SKM-1 (cell line): ENCODE data around the gene PNN.
"Not testable (repeated sequence)": the region's sequence is repeated elsewhere in the genome, so short reads cannot be mapped to it uniquely, and the experiment has no call there.

ENCODE experiments used
- DNase-seq: peaks from one replicate; lab custom pipeline; 2025; ENCODE audit not compliant: unreplicated experiment; lab: John Stamatoyannopoulos, UW

PNN gene

DNA sequence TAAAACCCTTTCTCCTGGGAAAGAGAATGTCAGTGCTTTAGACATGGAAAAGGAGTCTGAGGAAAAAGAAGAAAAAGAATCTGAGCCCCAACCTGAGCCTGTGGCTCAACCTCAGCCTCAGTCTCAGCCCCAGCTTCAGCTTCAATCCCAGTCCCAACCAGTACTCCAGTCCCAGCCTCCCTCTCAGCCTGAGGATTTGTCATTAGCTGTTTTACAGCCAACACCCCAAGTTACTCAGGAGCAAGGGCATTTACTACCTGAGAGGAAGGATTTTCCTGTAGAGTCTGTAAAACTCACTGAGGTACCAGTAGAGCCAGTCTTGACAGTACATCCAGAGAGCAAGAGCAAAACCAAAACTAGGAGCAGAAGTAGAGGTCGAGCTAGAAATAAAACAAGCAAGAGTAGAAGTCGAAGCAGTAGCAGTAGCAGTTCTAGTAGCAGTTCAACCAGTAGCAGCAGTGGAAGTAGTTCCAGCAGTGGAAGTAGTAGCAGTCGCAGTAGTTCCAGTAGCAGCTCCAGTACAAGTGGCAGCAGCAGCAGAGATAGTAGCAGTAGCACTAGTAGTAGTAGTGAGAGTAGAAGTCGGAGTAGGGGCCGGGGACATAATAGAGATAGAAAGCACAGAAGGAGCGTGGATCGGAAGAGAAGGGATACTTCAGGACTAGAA lies 6.1 kb downstream of the PNN start:
- no peak for DNase-seq

DNA sequence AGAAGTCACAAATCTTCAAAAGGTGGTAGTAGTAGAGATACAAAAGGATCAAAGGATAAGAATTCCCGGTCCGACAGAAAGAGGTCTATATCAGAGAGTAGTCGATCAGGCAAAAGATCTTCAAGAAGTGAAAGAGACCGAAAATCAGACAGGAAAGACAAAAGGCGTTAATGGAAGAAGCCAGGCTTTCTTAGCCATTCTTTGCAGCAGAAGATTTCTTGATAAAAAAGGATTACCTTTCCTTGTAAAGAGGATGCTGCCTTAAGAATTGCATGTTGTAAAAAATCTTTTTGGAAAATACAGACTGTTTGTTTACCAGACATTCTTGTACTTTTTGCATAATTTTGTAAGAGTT lies 6.6 kb downstream of the PNN start:
- DNase-seq, result no peak

DNA sequence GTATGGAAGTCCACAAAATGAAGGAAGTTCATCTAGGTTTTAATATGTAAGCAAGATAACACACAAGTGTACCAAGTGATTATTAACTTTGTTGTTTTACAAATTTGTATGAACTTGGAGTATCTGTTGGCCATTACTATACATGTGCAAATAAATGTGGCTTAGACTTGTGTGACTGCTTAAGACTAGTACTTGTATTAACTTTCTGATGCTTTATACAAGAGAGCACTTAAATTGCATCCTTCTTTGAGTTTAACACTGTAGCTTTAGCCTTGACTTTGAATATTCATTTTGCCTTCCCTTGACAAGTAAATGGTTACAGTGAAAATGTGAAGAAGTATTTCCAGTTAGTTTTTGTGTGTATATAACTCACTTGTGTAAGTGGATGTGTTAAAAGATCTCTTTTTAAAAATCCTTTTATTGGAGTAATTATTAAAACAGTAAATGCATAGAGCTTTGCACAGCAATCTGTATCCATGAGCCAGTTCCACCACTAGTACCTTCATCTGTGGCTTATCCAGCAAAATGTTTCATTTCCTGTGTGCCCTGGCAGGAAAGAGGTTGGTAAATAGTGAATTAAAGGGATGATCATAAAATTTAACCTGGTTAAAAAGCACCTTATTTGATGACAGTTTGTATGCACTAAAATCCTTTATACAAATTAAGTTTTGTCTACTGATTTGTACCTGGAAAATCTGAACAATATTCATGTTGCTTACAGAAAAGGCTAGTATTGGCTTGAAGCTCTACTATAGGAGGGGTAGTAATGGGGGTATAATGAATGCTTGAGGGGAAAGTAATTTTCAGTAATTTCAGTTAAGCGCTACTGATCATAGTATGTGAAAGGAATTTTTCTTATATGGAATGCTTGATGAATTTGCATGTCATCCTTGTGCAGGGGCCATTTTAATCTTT lies 8.0 kb downstream of the PNN start:
- DNase-seq, result no peak

DNA sequence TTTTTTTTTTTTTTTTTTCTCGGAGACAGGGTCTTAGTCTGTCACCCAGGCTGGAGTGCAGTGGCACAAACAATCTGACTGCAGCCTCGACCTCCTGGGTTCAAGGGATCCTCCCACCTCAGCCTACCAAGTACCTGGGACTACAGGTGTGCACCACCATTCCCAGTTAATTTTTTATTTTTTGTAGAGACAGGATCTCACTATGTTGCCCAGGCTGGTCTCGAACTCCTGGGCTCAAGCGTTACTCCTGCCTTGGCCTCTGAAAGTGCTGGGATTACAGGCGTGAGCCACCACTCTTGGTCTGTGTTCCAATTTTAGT lies 8.6 kb downstream of the PNN start:
- not testable (repeated sequence) for DNase-seq

DNA sequence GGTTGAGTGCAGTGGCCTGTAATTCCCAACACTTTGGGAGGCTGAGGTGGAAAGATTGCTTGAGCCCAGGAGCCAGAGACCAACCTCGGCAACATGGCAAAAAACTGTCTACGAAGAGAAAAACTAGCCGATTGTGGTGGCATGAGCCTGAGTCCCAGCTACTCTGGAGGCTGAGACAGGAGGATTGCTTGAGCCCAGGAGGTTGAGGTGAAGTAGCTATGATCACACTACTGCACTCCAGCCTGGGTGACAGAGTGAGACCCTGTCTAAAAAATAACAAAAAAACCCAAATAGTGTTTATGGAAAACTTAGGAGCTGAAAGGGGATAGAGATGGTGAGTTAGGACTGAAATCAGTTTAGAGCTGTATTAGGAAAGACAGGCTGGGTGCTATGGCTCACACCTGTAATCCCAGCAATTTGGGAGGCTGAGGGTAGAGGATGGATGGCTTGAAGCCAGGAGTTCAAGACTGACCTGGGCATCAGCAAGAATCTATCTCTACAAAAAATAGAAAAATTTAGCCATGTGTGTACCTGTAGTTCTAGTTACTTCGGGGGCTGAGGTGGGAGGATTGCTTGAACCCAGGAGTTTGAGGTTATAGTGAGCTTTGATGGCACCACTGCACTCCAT lies 9.7 kb downstream of the PNN start:
- no peak for DNase-seq

- no peak for DNase-seq
These were observed 10.4 kb downstream of the PNN start for GRCh38 chr14:39185256-39186049.

DNA sequence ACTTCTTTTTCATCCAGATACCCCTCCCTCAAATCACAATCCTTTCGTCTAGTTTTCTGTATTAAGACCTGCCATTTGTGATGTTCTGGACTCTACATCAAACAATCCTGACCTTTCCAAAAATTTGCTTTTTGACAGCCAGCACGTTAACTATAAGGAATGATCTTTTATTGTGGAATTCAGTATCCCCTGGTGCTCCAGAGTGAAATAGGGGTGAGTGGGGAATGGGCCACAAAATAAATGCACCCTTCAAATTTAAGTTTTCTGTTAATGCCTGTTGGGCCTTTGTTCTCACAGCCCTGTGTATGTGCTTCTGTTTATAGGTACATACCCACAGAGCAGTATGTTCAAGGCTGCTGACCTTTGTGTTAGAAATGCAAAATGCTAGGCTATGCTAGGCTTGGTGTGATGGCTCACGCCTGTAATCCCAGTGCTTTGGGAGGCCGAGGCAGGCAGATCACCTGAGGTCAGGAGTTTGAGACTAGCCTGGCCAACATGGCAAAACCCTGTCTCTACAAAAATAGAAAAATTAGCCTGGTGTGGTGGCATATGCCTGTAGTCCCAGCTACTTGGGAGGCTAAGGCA lies 12.0 kb downstream of the PNN start:
- no peak for DNase-seq

DNA sequence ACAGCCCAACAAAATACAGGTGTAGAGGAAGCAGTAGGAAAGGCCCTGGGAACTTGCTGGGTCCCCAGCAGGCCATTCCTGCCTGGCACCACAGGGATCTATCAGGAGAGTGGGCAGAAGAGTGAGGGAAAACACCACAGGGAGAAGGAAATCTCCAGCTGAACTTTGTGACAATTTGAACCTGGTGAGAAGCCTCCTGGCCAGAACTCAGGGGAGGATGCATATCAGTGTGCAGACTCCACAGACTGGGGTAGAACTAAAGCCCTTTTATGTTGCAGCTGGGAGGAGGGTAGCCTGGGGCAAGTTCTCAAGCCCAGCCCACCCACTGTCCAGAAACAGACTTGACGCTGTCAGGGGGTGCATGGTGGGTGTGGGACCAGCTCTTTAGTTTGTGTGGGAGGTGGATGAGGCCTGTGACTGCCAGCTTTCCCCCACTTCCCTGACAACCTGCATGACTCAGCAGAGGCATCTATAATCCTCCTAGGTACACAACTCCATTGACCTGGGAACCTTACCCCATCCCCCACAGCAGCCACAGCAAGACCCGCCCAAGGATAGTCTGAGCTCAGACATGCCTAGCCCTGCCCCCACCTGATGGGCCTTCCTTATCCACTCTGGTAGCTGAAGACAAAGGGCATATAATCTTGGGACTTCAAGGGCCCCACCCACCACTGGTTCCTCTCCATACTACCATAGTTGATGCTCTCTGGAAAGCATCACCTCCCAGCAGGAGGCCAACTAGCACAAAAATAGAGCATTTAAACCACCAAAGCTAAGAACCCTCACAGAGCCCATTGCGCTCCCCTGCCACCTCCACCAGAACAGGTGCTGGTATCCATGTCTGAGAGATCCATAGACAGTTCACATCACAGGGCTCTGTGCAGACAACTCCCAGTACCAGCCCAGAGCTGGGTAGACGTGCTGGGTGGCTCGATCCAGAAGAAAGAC lies 28.9 kb downstream of the PNN start:
- no peak for DNase-seq

DNA sequence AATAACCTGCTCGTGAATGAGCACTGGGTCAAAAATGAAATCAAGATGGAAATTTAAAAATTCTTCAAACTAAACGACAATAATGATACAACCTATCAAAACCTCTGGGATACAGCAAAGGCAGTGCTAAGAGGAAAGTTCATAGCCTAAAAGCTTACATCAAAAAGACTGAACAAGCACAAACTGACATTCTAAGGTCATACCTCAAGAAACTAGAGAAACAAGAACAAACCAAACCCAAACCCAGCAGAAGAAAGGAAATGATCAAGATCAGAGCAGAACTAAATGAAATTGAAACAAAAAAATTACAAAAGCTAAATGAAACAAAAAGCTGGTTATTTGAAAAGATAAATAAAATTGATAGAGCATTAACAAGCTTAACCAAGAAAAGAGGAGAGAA lies 32.4 kb downstream of the PNN start:
- DNase-seq, result not testable (repeated sequence)

- DNase-seq, result no peak
These were observed 36.2 kb downstream of the PNN start for GRCh38 chr14:39211109-39211741.

- DNase-seq, result no peak
These were observed 37.0 kb downstream of the PNN start for GRCh38 chr14:39212034-39212433.

DNA sequence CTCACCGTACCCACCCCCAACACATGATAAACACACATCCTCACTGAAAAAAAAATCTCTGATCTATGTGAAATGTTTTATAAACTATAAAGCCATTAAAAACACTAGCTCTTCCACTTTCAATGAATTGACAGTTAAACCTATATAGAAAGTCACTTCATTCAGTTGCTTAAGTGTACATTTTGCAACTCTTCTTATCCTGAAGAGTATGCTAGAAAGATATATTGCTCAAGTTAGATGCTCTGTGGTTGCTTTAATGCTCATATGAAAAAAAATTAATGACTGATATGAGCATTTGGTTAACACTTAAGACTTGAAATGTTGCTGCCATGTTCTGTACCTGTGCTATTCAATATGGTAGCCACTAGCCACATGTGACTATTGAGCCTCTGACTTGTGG lies 37.6 kb downstream of the PNN start:
- DNase-seq, result no peak

- no peak for DNase-seq
These were observed 42.3 kb downstream of the PNN start for GRCh38 chr14:39217214-39217879.

DNA sequence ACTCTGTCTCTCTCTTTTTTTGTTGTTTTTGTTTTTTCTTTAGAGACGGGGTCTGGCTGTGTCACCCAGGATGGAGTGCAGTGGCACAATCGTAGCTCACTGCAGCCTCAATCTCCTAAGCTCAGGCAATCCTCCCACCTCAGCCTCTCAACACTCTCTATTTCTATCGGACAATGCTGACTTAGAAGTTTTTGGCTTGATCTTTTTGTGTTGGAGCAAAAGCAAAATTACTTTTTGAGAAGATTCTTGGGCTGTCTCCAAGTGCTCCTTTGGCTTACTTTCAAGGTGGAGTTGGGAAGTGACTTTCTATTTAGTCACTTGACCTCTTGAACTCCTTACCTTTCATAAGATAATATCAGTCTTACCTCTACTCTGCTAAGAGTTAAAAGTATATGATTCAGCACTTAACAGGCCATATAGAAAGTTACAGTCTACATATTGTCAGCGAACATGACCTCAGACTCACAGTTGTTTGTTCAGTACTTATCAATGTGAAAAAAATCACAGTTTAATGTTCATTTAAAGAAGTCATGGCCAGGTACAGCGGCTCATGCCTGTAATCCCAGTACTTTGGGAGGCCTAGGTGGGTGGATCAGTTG lies 43.2 kb downstream of the PNN start:
- DNase-seq, result no peak

DNA sequence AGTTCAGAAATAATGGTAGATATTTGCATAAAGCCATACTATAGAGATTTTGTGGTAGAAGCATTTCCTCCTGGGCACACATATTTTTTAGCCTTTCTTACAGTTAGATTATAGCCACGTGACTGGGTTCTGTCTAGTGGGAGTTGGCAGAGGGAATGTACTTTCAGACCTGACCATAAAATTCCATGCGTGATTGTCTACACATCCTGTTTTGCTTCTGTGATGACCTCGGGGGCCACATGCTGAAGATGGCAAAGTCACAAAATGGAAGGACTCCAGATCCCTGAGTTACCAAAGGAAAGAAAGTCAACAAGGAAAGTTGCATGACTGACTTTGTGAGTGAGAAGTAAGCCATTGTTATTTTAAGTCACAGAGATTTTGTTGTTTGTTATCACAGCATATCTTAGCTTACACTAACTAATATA lies 44.0 kb downstream of the PNN start:
- DNase-seq, result no peak

GRCh38 chr14:39220473-39220872 lies 45.4 kb downstream of the PNN start:
- not testable (repeated sequence) for DNase-seq

- no peak for DNase-seq
These were observed 53.0 kb downstream of the PNN start for GRCh38 chr14:39228044-39228443.

- DNase-seq, result no peak
These were observed 53.6 kb downstream of the PNN start for GRCh38 chr14:39228509-39229221.
